ENCODE results near the gene FAM193B.

DNA sequence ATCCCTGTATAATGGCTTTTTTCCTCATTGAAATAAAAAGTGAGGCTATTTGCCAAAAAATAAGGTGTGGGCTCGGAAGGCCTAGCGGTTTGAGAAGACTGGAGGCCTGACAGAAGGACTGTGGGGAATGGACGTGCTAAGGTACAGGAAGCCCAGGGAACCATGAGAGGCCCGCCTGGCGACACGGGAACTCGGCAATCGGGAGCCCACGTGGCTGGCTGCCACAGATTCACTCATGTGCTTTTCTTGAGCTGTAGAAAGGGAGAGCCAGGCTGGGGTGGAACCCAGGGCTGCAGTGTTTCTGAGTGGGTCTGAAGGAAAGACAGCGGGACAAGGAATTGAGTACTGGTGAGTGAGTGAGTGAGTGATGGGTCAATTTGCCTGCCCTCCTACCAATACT, 25.7 kb downstream of the FAM193B start:
- TF ChIP-seq, protein P1, sequence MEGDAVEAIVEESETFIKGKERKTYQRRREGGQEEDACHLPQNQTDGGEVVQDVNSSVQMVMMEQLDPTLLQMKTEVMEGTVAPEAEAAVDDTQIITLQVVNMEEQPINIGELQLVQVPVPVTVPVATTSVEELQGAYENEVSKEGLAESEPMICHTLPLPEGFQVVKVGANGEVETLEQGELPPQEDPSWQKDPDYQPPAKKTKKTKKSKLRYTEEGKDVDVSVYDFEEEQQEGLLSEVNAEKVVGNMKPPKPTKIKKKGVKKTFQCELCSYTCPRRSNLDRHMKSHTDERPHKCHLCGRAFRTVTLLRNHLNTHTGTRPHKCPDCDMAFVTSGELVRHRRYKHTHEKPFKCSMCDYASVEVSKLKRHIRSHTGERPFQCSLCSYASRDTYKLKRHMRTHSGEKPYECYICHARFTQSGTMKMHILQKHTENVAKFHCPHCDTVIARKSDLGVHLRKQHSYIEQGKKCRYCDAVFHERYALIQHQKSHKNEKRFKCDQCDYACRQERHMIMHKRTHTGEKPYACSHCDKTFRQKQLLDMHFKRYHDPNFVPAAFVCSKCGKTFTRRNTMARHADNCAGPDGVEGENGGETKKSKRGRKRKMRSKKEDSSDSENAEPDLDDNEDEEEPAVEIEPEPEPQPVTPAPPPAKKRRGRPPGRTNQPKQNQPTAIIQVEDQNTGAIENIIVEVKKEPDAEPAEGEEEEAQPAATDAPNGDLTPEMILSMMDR (IDR thresholded peaks at IDR 0.05), result no peak
- TF ChIP-seq POLR2A (IDR thresholded peaks at IDR 0.05) (no peak), POLR2AphosphoS5 (IDR thresholded peaks at IDR 0.05; ENCODE audit: insufficient read depth in 1 of 2, low read depth in 1 of 2) (no peak)

Data from vagina (tissue), 2 donors.